HPDE6-E6E7 (cell line): ENCODE measurements around the gene ARMC9.
"Not testable (repeated sequence)": the region's sequence is repeated elsewhere in the genome, so short reads cannot be mapped to it uniquely, and the experiment has no call there.

Experiments
- DNase-seq: peaks from one replicate; pipeline ENCODE4 v3.0.0; 2011; ENCODE audit warnings: missing footprints; ENCODE audit errors: extremely low spot score

The ARMC9 gene

DNA sequence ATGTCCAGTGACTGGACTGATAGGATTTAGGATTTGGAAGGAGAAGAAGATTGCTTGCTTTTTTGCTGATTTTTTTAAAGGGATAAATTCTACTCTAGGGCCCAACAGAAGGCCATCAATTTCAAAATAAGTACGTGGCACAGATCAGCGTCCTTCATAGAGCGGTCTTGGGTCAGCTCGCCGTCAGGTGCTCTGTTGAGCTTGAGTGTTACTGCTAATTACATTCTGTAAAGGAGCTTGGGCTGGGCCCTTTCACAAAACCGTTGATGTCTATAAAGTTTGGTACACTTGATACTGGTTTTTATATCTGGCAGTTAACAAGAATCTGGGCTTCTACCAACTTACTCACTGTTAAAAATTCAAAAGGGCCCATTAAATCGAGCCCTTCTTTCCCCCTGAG, 45.4 kb downstream of the ARMC9 start:
- no peak for DNase-seq

DNA sequence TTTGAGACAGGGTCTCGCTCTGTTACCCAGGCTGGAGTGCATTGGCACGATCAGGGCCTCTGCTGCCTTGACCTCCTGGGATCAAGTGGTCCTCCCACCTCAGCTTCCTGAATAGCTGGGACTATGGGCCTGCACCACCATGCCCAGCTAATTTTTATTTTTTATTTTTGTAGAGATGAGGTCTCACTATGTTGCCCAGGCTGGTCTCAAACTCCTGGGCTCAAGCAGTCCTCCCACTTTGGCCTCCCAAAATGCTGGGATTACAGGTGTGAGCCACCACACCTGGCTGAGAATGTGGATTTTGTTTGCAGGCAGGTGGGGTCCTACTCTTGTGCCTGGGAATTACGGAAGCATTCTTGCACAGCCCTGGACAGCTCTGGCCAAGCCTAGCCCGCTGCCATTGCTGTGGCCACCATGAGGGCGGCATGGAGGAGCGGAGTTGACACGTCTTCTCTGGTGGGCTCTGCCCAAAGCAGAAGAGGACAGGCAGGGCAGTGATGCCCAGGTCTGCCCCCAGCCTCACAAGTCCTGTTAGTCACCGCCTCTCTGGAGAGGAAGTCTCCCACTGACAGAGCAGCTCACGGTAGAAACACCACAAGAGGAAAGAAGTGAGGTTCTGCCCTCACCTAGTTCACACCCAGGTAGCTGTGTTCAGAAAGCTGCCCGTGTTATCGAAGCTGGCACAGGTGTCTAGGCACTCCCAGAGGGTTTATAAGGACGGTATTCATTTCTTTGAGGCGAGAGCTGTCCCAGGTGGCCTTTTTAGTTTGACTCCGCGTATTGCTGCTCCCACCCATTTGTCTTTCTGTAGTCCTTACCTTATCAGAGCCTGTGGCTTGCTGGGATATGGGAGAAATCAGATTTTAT, 46.2 kb downstream of the ARMC9 start:
- no peak for DNase-seq

DNA sequence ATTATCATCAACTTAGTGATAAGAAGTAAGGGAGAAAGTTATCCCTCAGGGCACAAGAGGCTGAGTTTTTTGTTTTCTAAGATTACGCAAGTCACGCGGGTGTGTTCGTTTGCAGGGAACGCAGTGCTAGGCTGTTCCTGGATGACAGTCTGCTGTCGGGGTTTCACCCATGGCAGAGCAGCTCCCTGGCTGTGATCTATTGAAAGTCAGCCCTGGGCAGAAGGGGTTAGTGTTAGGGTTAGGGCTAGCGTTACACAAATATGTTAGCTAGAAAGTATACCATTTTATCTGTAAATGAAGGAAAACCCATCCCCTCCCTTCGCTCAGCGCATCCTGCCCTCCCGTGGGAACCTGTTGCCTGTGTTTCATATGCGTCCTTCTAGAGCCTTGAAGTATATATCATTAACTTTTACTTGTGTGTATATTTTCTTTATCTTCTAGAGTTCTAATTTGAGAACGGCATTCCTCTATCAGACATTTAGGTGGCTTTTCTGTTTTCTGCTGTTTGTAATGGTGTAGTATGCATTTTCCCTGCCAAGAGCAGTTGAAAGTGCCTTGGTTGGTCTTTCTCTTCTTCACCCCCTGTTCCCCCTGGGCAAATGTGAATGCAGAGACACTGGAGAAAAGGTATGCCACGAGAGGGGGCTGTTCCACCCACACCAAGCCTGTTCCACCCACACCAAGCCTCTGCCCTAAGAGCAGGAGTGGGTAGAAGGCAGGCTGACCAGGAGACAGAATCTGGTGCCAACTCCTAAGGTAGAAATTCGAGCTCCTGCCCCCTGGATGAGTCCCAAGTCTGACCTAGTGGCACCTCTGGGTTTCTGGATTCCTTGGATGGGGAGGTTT, 47.0 kb downstream of the ARMC9 start:
- no peak for DNase-seq

DNA sequence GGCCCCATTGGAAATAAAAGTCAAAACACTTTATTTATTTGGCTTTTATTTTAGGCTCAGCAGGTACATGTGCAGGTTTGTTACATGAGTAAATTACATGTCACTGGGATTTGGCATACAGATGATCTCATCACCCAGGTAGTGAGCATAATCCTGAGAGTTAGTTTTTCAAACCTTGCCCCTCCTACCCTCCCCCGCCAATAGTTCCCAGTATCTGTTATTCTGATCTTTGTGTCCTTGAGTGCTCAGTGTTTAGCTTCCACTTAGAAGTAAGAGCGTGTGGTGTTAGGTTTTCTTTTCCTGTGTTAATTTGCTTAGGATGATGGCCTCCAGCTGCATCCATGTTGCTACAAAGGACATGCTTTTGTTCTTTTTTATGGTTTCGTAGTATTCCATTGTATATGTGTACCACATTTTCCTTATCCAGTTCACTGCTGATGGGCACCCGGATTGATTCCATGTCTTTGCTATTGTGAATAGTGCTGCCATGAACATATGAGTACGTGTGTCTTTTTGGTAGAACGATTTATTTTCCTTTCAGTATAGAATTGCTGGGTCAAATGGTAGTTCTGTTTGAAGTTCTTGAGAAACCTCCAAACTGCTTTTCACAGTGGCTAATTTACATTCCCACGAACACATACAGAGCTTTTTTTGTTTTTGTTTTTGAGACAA, 47.9 kb downstream of the ARMC9 start:
- DNase-seq, result no peak

DNA sequence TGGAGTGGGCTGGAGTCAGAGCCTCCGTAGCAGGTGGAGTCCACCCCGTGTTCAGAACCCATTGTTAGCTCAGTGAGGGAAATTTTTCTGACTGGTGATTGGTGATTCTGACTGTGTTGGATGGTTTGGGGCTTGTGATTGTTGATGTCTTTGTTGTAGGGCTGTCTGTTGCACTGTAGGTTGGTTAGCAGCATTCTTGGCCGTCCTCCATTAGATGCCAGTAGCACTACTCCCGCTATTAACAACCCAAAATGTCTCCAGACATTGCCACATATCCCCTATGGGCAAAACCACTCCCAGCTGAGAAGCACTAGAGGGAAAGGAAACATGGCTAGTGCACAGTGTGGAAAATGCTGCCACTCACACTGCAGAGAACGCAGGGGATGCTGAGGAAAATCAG, 51.7 kb downstream of the ARMC9 start:
- no peak for DNase-seq

DNA sequence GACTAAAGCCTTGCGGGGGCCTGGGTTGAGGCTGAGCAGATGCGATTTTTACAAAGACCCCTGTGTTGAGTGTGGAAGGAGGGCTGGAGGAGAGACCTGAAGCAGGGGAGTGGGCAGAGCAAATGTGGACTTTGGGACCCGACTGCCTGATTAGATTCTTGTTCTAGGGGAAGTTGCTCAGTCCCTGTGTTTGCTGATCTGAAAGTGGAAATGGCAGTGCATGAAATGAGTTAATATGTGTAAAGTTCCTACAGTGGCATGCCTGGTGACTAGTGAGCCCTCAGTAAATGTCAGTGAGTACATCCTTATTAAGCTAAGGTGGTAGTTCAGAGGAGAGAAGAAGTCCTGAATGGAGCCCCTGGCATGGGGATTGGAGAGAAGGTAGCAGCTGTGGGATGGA, 52.3 kb downstream of the ARMC9 start:
- DNase-seq, result no peak

DNA sequence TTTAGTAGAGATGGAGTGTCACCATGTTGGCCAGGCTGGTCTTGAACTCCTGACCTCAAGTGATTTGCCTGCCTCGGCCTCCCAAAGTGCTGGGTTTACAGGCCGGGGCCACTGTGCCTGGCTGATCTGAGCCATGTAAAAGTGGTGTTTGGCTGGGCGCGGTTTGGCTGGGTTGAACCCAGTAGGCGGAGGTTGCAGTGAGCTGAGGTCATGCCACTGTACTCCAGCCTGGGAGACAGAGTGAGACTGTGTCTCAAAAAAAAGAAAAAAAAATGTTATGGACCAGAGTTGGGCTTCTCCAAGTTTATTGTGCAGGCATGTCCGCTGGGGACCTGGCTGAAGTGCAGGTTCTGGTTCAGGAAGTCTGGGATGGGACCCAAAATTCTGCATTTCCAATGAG, 54.9 kb downstream of the ARMC9 start:
- DNase-seq, result not testable (repeated sequence)

DNA sequence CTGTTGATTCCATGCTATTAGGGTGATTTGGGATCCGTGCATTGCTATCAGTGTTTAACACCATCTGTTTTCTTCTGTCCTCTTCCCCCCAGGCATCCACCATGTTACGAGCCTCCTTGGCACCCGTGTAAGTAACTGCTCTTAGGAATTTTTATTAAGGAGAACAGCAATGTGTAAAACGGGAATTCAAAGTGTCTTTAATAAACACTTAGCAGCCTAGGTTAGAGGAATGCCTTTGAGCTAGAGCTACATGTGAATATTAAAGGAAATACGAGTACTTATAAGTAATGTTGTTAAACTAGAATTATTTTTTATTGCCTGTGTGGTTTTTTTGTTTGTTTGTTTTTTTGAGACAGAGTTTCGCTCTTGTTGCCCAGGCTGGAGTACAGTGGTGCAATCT, 58.1 kb downstream of the ARMC9 start:
- DNase-seq, result no peak

DNA sequence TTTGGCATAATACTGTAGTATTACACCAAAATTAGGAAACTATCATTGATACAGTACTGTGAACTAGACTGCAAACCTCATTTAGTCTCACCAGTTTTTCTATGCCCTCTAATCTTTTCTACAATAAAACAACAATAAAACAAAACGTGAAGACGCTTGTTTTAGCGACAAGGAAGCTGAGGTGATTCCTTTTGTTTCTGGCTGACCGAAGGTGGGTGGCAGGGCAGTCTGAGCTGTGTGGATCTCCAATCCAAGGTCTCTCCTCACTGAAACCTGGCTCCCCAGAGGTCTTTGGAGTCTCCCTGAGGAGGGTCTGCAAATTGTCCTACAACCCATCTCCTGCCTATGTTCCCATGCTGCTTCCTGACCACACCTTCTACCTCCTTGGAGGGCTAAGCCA, 59.3 kb downstream of the ARMC9 start:
- DNase-seq, result no peak

DNA sequence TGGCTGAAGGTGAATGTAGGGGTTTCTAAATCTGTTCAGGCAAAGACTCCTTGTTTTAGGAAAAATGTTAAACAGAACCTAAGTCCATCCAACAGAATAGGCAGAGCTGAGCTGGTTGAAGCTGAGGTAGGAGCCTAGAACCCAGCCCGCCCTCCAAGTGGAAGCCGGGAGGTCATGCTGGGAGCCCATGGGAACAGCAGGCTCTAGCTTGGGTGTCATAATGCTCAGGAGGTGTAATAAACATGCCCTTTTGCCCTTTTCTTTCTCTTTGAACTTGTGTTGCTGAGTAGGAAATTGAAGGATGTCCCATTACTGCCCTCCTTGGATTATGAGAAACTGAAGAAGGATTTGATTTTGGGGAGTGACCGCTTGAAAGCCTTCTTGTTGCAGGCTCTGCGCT, 60.3 kb downstream of the ARMC9 start:
- DNase-seq, result no peak

DNA sequence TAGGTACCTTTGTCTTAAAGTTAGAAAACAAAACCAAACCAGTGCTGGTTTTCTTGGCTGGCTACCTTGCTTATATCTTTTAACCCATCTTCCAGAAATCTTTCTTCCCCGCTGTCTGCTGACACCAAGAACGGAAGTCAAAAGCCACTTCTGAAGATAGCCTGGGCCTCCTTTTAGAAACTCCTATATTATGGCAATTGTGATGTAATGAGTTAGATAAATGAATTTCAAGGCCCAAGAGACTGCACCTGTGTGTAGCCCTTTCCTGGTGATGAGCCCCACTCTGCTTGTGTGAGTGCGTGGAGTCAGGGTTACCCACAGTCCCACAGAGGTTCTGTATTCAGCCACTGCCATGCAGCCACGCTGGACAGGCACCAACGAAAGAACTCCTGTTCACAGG, 60.7 kb downstream of the ARMC9 start:
- DNase-seq, result no peak

DNA sequence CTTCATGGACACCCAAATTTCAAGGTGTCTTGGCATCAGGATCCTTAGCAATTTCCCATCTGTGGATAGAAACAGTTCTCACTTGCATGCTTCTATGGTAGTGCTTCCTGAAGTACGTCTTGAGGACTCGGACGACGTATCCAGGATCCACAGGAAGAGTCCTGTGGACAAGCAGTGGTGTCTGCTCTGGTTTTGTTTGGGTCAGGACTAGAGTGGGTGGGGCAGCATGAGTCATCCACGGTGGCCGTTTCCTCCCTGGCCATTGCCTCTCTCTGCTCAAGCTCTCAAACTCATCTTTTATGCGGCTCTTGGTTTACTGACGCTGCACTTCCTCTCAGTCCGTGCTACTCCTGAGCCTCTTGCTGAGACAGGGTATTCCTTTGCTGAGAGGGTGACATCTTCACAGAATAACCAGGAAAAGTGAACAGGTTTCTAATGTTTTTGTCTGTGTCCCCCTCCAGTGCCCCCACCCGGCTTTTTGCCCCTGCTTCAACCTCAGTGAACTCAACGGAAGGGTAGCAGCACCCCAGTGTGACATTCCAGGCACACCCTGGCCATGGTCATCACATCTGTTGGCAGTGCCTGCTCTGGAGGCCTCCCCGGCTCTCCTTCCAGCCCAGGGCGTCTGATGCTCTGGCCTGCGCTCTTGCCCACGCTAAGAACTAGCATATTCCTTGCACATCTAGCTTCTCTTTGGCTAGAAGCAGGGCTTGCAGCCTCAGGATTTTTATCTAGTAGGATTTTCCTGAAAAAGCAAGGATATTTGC, 62.2 kb downstream of the ARMC9 start:
- no peak for DNase-seq

DNA sequence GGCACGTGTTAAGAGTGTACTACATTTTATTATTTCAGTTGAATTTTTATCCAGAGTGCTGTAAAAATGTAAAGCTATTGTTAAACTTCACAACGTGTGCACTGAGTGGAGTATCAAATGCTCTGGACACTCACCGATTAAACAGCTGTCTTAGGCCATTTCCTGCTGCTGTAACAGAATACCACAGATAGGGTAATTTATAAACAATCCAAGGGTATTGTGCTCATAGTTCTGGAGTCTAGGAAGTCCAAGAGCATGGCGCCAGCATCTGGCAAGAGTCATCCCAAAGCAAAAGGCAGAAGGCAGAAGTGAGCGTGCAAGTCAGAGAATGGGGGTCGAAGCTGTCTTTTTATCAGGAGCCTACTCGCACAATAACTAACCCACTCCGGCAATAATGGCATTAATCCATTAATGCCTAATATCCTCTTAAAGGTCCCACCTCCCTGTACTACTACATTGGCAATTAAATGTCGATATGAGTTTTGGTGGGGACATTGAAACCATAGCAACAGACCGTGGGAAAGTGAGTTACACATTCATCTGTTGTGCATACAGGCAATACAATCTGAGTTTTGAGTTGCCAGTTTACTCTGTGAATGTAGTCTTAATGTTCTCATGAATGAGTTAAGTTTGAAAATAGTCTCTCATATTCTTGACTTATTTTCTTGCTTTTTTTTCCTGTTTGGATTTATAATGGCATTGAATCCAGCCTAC, 64.8 kb downstream of the ARMC9 start:
- no peak for DNase-seq

DNA sequence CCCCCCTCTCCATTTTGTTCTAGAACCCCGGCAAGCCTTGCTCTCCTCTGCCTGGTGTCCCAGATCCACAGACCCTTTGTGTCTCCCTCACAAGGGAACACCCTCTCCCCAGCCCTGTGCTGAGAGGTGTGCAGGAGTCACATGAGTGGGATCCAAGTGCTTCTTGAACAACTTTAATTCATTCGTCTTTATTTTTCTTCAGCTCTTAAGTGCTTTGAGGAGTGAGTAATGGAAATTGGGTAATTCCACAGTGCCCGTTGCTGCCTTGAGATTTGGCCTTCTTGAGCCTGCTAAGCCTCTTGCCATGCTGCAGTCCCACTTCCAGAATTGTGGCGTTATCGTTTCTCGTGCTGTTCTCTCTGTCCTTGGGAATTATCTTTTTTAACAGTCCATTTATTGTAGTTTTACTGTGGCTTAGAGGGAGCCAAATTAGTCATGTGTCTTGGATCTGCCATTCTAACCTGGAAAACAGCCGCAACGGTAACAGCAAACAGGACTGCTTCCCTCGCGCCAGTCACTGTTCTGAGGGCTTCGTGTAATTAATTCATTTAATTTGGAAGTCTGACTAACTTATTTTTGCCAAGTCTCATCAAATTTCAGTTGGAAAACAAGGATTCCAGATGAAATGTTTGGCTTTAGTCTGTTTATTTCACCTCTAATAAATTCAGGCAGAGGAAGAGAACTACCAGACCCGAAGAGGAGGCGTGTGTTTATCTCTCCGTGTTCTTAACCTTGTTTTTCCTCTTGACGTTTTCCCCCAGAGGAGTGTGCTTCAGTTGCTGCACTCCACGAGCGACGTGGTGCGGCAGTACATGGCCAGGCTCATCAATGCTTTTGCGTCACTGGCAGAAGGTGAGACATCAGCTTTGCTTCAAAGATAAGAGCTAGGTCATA, 72.0 kb downstream of the ARMC9 start:
- DNase-seq, result no peak

DNA sequence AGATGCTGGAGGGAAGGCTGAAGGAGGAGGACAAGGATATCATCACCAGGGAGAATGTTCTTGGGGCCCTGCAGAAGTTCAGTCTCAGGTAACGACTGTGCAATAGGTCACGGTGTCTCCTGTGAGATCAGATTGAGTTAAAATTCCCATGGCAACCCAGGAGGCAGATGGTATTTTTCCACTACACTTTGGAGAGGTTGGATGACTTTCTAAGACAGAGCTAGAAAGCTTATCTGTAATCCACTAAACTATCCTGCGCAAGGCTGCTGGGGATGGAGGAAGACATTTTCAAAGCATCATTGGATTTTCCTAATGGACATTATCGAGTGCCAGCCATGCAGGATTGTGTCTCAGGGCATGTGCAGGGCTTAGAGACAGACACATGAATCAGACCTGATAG, 74.6 kb downstream of the ARMC9 start:
- DNase-seq, result no peak

DNA sequence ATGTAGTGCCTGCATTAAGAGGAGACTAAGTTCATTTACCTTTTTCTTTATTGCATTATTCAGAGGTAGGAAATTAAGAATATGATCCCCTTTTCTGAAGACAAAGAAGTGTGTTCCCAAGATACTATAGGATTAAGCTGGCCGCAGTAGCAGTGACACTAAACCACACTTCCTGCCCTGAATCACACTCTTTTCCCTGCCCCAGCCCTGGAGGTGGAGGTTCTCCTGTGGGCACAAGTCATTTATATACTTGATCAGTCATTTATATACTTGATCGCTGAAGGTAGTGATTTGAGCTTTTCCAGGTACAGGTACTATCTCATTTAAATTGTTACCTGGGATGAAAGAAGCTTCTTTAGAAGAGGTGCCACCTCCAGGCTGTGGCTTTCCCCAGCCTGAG, 78.6 kb downstream of the ARMC9 start:
- no peak for DNase-seq

DNA sequence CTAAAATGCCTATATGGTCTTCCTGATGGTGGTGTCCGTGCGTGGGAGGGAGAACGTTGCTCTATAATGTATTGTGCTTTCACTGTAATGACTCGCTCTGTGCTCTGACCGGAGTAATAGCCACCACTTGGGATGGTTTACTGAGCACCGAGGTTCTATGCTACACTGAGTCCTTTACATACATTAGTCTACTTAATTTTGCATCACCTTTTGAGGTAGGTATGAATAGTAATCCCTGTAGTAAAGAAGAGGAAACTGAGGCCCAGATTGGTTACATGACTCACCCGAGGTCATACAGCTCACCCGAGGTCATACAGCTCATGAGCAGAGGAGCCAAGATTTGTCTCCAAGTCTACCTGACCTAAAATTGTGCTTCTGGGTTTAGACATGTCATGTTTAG, 79.5 kb downstream of the ARMC9 start:
- no peak for DNase-seq

DNA sequence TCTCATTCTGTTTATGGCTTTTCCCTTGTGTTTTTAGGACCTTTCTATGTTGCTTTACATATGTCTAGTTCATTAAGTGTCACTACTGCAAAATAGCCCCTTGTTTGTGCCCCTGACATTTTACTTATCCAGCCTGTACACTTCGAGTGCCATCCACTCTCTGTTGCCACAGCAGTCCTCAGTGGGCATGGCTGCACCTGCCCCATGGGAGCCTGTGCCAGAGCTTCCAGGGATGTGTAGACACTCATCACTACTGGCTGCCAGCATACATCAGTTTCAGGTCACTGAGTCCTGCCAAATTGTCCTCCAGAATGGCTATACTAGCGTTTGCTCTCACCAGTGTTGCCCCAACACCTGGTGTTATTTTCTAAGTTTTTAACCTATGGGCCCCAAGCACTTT, 80.4 kb downstream of the ARMC9 start:
- no peak for DNase-seq

DNA sequence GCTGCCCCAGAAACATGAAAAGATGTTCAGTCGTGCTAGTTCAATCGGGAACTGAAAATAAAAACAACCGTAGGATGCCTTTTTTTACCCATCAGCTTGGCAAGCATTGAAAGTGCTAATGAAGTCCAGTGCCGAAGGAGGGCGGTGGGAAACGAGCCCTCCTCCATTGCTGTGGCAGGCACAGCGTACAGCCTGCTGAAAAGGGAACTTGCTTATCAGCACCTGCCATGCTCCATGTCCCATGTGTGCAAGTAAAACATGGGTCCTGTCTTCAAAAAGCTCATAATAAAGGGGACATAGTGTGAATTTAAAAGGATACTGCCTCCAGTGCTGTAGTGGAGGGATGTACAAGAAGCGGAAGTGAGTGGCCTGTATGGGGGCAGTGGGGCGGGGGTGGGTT, 82.4 kb downstream of the ARMC9 start:
- DNase-seq, result no peak

DNA sequence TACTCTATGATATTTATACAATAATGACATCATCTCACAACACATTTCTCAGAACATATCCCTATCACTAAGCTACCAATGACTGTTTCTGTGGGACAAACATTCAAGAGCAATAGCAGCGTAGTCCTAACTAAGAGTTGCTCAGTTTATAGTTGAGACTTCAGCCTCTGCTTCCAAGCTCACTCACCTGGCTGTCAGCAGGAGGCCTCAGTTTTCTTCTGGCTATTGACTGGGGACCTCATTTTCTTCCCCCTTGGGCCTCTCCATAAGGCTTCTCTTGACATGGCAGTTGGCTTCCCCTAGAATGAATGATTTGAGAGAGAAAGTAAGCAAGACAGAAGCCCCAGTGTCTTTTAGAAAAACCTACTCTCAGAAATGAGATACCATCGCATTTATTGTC, 85.9 kb downstream of the ARMC9 start:
- no peak for DNase-seq
